ENCODE data around the gene EFCC1.

EFCC1 gene

DNA sequence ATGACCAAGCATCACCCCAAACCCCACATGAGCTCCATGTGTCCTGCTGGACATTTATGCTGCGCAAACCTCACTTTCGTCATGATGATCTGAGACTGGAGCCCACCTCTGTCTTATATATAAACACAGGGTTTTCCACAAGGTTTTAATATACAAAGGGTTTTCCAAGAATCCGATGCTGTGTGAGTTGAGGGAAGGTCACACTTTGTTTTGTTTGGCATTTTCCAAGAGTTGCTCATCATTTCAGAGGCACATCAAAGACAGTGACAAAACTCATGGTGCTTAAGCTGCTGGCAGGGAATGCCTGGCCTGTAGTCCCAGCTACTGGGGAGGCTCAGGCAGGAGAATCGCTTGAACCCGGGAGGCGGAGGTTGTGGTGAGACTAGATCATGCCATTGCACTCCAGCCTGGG is 20.0 kb downstream of the EFCC1 start:
- no peak for DNase-seq (ENCODE audit: low read depth in 1 of 2, low spot score in 1 of 2)
- in situ Hi-C loops (cut with HindIII; ENCODE audit: low pct_unique_long_range_greater_than_20kb, low sequenced_read_pairs): no loop called here
- no peak for TF ChIP-seq JUND (IDR thresholded peaks at IDR 0.05; ENCODE audit: low read depth)

- no peak for TF ChIP-seq JUND (IDR thresholded peaks at IDR 0.05; ENCODE audit: low read depth)
- in situ Hi-C loops (cut with HindIII; ENCODE audit: low pct_unique_long_range_greater_than_20kb, low sequenced_read_pairs): no loop called here
- DNase-seq (ENCODE audit: low read depth in 1 of 2, low spot score in 1 of 2): no peak
Observed at GRCh38 chr3:129022114-129023007, 21.3 kb downstream of the EFCC1 start.

DNA sequence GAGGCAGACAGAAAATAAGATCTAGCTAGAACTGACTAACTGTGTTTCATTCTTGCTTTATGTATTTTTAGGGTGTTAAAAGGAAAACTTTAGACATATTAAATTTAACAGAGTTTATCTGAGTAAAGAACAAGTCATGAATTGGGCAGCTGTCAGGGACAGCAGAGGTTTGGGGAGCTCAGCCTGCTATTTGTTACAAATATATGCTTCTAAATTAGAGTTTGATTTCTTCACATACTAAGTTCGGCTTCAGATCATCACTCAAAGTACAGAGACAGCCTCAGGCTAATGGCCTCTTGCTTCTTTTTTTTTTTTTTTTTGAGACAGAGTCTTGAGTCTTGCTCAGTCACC is 21.9 kb downstream of the EFCC1 start:
- no peak for DNase-seq (ENCODE audit: low read depth in 1 of 2, low spot score in 1 of 2)
- no peak for TF ChIP-seq JUND (IDR thresholded peaks at IDR 0.05; ENCODE audit: low read depth)
- in situ Hi-C loops (cut with HindIII; ENCODE audit: low pct_unique_long_range_greater_than_20kb, low sequenced_read_pairs): no loop called here

GRCh38 chr3:129023909-129024308 is 22.8 kb downstream of the EFCC1 start:
- peak; percentile 77 to 78 for DNase-seq (ENCODE audit: low read depth in 1 of 2, low spot score in 1 of 2)
- TF ChIP-seq JUND (IDR thresholded peaks at IDR 0.05; ENCODE audit: low read depth): no peak
- in situ Hi-C loops (cut with HindIII; ENCODE audit: low pct_unique_long_range_greater_than_20kb, low sequenced_read_pairs): no loop called here

DNA sequence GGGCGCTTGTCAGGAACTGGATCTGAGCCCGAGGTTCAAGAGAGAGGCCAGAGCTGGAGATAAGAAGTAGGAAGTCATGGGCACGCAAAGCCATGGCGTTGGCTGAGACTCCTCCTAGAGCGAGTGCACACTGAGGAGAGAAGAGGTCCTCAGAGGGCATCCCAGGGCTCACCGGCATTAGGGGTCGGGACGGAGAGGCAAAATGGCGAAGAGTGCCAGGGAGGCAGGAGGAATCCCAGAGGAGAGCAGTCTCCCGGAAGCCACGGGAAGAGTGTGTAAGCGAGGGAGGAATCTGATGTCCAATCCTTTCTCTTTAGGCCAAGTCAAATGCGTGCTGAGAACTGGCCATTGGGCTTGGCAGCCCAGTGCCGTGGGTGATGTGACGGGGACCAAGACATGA is 24.0 kb downstream of the EFCC1 start:
- in situ Hi-C loops (cut with HindIII; ENCODE audit: low pct_unique_long_range_greater_than_20kb, low sequenced_read_pairs): no loop called here
- no peak for TF ChIP-seq JUND (IDR thresholded peaks at IDR 0.05; ENCODE audit: low read depth)
- DNase-seq (ENCODE audit: low read depth in 1 of 2, low spot score in 1 of 2): no peak

GRCh38 chr3:129025691-129026435 is 24.8 kb downstream of the EFCC1 start:
- no peak for DNase-seq (ENCODE audit: low read depth in 1 of 2, low spot score in 1 of 2)
- in situ Hi-C loops (cut with HindIII; ENCODE audit: low pct_unique_long_range_greater_than_20kb, low sequenced_read_pairs): no loop called here
- no peak for TF ChIP-seq JUND (IDR thresholded peaks at IDR 0.05; ENCODE audit: low read depth)

DNA sequence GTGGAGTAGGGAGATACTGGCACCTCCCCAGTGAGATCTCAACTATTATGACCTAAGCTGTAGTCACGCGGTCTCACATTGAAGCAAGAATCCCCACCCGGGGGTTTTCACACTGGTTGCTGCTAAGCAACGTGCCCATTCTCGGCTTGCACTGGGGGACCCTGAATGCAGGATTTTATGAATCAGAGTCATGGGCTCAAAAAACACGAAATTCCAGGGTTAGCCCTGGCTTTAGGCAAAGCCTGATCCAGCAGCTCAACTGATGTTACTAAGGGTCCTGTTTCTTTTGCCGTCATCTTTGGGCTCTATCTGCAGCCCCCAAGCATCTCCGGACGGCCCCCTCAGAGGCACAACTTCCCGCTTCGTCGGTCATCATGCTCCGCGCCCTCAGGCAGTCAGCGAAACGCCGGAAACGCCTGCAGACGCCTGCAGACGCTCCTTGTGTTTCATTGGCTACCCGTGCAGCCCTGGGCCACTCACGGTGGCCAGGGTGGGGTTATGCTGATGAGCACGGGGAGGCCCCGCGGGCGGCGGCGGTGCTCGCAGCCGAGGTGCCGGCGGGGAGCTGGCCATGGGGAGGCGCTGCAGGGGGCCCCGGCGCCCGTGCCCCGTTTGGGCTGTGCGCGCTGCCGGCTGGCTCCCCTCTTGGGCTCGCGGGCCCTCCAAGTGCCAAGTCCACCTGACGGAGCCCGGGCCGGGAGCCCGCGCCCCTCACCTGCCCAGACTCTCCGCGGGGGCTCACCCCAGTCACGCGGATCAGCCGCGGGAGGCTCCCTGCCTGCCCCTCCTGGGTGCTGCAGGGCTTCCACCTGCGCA is 25.8 kb downstream of the EFCC1 start:
- in situ Hi-C loops (cut with HindIII; ENCODE audit: low pct_unique_long_range_greater_than_20kb, low sequenced_read_pairs): no loop called here
- peak; percentile 91 to 95 for DNase-seq (ENCODE audit: low read depth in 1 of 2, low spot score in 1 of 2)
- no peak for TF ChIP-seq JUND (IDR thresholded peaks at IDR 0.05; ENCODE audit: low read depth)

GRCh38 chr3:129027544-129027880 is 26.4 kb downstream of the EFCC1 start:
- in situ Hi-C loops (cut with HindIII; ENCODE audit: low pct_unique_long_range_greater_than_20kb, low sequenced_read_pairs): no loop called here
- TF ChIP-seq JUND (IDR thresholded peaks at IDR 0.05; ENCODE audit: low read depth): no peak
- DNase-seq (ENCODE audit: low read depth in 1 of 2, low spot score in 1 of 2): no peak

DNA sequence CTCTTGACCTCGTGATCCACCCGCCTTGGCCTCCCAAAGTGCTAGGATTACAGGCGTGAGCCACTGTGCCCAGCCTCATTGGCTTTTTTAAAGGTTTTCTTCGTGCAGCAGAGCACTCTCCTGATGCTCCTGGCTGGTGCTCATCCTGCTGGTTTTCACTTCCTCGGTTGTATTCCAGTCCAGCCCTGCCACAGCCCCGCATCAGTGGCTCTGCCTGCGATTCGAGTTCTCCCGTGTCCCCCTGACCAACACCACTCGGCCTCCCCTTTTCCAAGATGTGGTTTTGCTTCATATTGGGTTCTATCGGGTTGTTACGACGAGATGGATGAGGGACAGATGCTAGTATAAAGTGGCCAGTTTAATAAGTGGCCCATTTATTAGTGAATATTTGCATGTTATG is 27.8 kb downstream of the EFCC1 start:
- TF ChIP-seq JUND (IDR thresholded peaks at IDR 0.05; ENCODE audit: low read depth): no peak
- in situ Hi-C loops (cut with HindIII; ENCODE audit: low pct_unique_long_range_greater_than_20kb, low sequenced_read_pairs): no loop called here

GRCh38 chr3:129030611-129031010 is 29.5 kb downstream of the EFCC1 start:
- in situ Hi-C loops (cut with HindIII; ENCODE audit: low pct_unique_long_range_greater_than_20kb, low sequenced_read_pairs): no loop called here
- no peak for TF ChIP-seq JUND (IDR thresholded peaks at IDR 0.05; ENCODE audit: low read depth)
- DNase-seq (ENCODE audit: low read depth in 1 of 2, low spot score in 1 of 2): no peak

More for the DNA sequence above, 27.8 kb downstream of the EFCC1 start:
- DNase-seq (ENCODE audit: low read depth in 1 of 2, low spot score in 1 of 2): no peak

DNA sequence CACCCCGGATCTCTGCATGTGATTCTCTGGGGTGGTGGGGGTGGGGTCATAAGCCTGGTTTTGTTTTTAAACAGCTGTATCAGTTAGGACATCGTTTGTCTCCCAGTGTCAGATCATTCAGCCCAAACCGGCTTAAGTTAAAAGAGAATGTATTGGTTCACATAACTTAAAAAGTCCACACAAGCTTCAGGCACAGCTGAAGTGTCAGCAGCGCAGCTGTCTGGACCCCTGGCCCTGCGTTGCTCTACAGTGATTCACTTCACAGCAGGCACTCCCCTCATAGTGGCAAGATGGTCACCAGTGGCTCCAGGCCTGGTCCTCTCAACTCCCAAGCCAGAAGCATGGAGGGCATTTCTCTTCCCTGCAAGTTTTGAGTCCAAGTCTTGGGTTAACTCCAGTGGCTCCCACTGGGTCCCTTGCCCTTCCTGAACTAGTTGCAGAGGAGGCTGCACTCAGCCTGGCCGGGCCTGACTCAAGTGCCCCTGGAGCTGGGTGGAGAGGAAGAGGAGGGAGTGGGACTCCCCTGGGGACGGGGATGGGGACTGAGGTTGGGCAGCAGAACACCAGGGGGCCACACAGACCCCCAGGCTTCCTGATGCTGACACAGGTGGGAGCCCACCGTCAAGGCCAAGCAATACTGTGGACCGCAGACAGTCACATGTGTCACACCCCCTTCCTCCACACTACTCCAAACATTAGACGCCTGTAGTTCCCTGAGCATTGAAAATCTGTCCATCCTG is 30.5 kb downstream of the EFCC1 start:
- no peak for DNase-seq (ENCODE audit: low read depth in 1 of 2, low spot score in 1 of 2)
- no peak for TF ChIP-seq JUND (IDR thresholded peaks at IDR 0.05; ENCODE audit: low read depth)
- in situ Hi-C loops (cut with HindIII; ENCODE audit: low pct_unique_long_range_greater_than_20kb, low sequenced_read_pairs): no loop called here

GRCh38 chr3:129032716-129033115 is 31.6 kb downstream of the EFCC1 start:
- DNase-seq (ENCODE audit: low read depth in 1 of 2, low spot score in 1 of 2): no peak
- in situ Hi-C loops (cut with HindIII; ENCODE audit: low pct_unique_long_range_greater_than_20kb, low sequenced_read_pairs): no loop called here
- TF ChIP-seq JUND (IDR thresholded peaks at IDR 0.05; ENCODE audit: low read depth): no peak

Measured in T47D (cell line).